Measurements from ENCODE around the gene RPRML.
"Not testable (repeated sequence)": the region's sequence is repeated elsewhere in the genome, so short reads cannot be mapped to it uniquely, and the experiment has no call there.

RPRML gene

DNA sequence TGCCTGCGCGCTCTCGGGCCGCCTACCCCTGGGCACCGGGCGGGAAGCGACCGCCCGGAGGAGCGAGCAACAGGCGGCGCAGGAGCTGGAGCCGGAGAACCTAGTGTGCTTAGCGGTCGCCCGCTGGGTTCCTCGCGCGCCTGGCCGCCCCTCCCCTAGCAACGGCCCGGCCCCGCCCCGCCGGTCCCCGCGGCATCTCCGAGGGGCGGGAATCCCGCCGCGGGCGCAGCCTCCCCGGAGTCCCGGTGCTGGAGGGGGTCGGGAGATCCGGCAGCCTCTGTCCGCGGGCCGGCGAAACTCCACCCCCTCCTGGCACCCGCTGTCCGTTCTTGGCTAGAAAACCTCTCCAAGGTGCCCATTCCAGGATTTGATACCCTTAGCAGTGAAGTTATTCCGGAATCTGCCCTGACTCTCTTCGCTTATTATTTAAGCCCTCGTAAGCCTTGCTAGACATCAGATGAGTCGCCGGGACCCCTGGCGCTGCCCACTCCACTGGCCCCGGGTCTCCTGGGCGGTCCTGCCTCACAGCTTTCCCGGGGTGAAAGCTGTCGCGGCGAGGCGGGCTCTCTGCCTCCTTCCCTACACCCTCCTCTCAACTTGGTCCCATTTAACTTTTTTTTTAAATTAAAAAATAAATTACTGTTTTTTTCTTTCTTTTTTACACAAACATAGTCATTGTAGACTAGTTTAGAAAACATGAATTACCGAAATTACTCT is at the start of gene RPRML:
RPRML (minus strand) TSS at position 107 of the 717 bp plus-strand sequence. CDS start 246 bp downstream, outside the sequence.
- H3K4me3 ChIP-seq (ENCODE audit: low read depth, low read length) = peak within 1 kb of the TSS; percentile 41
- TF ChIP-seq, protein P1, sequence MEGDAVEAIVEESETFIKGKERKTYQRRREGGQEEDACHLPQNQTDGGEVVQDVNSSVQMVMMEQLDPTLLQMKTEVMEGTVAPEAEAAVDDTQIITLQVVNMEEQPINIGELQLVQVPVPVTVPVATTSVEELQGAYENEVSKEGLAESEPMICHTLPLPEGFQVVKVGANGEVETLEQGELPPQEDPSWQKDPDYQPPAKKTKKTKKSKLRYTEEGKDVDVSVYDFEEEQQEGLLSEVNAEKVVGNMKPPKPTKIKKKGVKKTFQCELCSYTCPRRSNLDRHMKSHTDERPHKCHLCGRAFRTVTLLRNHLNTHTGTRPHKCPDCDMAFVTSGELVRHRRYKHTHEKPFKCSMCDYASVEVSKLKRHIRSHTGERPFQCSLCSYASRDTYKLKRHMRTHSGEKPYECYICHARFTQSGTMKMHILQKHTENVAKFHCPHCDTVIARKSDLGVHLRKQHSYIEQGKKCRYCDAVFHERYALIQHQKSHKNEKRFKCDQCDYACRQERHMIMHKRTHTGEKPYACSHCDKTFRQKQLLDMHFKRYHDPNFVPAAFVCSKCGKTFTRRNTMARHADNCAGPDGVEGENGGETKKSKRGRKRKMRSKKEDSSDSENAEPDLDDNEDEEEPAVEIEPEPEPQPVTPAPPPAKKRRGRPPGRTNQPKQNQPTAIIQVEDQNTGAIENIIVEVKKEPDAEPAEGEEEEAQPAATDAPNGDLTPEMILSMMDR (conservative IDR thresholded peaks at IDR 0.05; ENCODE audit: low read depth, low read length) = no peak
- DNase-seq (ENCODE audit: low read depth) = peak; percentile 27

DNA sequence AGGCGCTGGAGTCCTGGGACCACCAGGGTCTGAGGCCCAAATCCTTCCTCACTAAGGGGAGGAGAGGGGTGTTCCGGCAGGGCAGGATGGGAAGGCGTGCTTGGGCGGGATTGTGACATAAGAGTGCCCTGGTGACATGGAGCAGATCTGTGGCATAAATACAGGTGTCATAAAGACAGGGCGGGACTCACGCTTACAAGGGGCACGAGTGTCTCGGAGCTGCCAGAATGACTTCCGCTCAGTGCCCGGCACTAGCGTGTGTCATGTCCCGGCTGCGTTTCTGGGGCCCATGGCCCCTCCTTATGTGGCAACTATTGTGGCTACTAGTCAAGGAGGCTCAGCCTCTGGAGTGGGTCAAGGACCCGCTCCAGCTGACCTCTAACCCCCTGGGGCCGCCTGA is 37.9 kb upstream of the RPRML start:
- not testable (repeated sequence) for DNase-seq (ENCODE audit: low read depth)

DNA sequence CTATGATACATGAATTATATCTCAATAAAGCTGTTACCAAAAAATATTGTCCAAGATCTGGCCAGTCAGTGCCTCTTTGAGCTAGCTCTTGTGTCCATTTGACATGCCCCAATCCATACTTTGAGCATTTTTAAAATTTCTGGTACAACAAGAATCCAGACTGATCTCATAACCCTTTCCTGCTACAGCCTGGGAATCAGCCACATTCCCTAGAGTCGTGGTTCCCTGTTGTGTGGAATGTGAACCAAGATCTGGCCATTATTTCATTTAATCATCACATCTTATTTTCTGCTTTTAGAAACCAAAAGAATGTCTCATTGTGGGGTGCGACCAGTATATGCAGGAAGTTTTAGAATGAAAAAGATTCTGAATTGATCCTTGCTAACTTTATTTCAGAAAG is 34.3 kb upstream of the RPRML start:
- no peak overlapping the region for H3K4me3 ChIP-seq (ENCODE audit: low read depth, low read length)
- TF ChIP-seq, protein P1 (conservative IDR thresholded peaks at IDR 0.05; ENCODE audit: low read depth, low read length) = no peak
- DNase-seq (ENCODE audit: low read depth) = no peak

More for the DNA sequence above, 37.9 kb upstream of the RPRML start:
- H3K4me3 ChIP-seq (ENCODE audit: low read depth, low read length) = not testable (repeated sequence)

DNA sequence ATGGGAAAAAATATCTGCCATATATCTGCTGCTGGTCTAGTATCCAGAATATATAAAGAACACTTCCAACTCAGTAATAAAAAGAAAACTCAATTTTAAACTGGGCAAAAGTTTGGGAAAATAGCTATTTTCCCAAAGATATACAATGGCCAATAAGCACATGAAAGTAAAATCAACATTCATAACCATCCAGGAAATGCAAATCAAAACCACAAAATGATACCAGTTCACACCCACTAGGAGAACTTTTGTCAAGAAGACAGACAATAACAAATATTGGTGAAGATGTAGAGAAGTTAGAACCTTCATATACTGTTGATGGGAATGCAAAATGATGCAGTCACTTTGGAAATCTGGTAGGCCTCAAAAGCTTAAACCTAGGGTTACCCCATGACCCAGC is 33.4 kb upstream of the RPRML start:
- TF ChIP-seq, protein P1 (conservative IDR thresholded peaks at IDR 0.05; ENCODE audit: low read depth, low read length) = no peak
- H3K4me3 ChIP-seq (ENCODE audit: low read depth, low read length) = no peak overlapping the region
- DNase-seq (ENCODE audit: low read depth) = no peak

DNA sequence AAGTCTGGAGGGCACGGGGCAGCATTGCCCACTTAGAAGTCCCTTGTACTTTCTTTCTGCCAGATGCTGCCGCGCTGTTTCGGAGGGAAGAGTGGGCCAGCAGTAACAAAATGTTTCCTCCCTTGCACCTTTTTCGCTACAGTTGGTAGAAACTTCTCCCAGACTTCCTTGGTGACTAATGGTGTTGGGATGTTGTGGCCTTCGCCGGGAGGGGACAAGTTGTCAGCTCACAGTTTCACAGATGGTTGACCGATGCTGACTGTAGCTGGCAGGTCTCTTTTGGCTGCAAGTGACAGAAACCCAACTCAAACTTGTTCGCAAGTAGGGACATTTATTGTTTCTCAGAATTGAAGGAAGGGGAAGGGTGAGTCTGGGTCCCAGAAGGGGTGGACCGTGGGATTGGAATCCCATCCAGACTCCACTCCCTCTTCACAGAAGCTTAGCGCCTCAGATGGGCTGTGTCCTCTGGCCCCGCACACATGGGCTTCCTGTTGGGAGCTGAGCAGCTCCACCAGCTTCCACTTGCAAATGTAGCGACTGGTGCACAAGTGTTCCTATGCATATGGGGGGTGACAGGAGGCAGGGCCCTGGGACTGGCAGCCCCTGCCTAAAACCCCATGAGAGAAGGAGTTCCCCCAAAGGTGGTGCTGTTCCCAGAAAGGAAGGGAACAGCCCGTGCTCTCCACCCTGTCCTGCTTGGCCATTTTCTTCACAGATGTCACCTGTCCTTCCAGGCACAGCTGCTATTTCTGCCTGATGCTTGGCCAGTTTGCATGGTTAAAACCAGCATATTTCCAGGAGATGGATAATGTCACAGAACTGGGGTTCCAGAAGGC is 30.9 kb upstream of the RPRML start:
- no peak for DNase-seq (ENCODE audit: low read depth)
- TF ChIP-seq, protein P1 (conservative IDR thresholded peaks at IDR 0.05; ENCODE audit: low read depth, low read length) = no peak
- no peak overlapping the region for H3K4me3 ChIP-seq (ENCODE audit: low read depth, low read length)

DNA sequence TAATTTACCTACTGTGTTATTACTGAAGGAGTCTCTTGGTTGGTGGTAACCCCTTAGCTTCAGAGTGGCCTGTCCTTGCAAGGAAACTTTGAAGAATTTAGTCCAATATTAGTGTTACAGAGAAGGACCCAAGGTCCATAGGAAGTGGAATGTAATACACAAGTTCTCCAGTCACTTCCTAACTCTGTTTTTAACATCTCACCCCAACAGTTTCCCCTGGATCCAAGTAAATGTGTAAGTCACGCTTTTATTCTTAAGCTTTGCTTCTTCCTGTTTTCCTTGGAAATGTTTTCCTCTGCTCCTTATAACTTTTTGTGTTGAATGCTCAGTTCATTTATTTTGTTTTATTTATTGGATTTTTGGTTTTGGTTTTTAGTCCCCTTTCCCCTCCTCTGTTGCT is 25.9 kb upstream of the RPRML start:
- DNase-seq (ENCODE audit: low read depth) = no peak
- no peak overlapping the region for H3K4me3 ChIP-seq (ENCODE audit: low read depth, low read length)
- TF ChIP-seq, protein P1 (conservative IDR thresholded peaks at IDR 0.05; ENCODE audit: low read depth, low read length) = no peak

DNA sequence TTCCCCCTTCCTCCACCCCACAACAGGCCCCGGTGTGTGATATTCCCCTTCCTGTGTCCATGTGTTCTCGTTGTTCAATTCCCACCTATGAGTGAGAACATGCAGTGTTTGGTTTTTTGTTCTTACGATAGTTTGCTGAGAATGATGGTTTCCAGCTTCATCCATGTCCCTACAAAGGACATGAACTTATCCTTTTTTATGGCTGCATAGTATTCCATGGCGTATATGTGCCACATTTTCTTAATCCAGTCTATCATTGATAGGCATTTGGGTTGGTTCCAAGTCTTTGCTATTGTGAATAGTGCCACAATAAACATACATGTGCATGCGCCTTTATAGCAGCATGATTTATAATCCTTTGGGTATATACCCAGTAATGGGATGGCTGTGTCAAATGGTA is 24.8 kb upstream of the RPRML start:
- H3K4me3 ChIP-seq (ENCODE audit: low read depth, low read length); DNase-seq (ENCODE audit: low read depth): not testable (repeated sequence)
